GM23338 (cell line): ENCODE measurements around the gene PTGIS. TPM values are rescaled to one million over a fixed set of nuclear protein-coding genes. Genes with fewer than 3 reads are reported as not detected.

Source experiments
- ATAC-seq: fragments of 200-7000 bp; cut with Tn5 transposase; 3 replicates; pipeline ENCODE4 v1.9.1; 2020
- DNase-seq: peaks from one replicate; pipeline ENCODE4 v3.0.0-alpha.2; 2015; ENCODE audit warnings: low spot score
- H2AFZ ChIP-seq: fragments of 200-600 bp; sonication (generic); 2 replicates; pipeline ENCODE4 v1.8.0; 2016; ENCODE audit warnings: antibody characterized with exemption, mild to moderate bottlenecking, moderate library complexity
- H3F3A ChIP-seq: fragments of 200-600 bp; sonication (generic); replicated peaks from 2 replicates; pipeline ENCODE4 v1.8.0; 2017; ENCODE audit warnings: antibody characterized with exemption, mixed run types, low read depth
- H3K27ac ChIP-seq: fragments of 200-600 bp; sonication (generic); 2 replicates; pipeline ENCODE4 v1.6.1; 2016; ENCODE audit warnings: low read depth
- H3K27me3 ChIP-seq: fragments of 200-600 bp; sonication (generic); 2 replicates; pipeline ENCODE4 v1.8.0; 2016; ENCODE audit warnings: mild to moderate bottlenecking, mixed run types, moderate library complexity; ENCODE audit not compliant: insufficient read depth
- H3K36me3 ChIP-seq: fragments of 200-600 bp; sonication (generic); 2 replicates; pipeline ENCODE4 v1.8.0; 2016; ENCODE audit warnings: mild to moderate bottlenecking; ENCODE audit not compliant: insufficient read depth
- H3K4me1 ChIP-seq: fragments of 200-600 bp; sonication (generic); 2 replicates; pipeline ENCODE4 v1.8.0; 2016; ENCODE audit warnings: mild to moderate bottlenecking, moderate library complexity; ENCODE audit not compliant: insufficient read depth
- H3K4me2 ChIP-seq: fragments of 200-600 bp; sonication (generic); 2 replicates; pipeline ENCODE4 v1.7.1; 2017; ENCODE audit warnings: mixed run types
- H3K4me3 ChIP-seq: fragments of 200-600 bp; sonication (generic); 2 replicates; pipeline ENCODE4 v1.6.1; 2016; ENCODE audit warnings: mixed run types
- H3K79me2 ChIP-seq: fragments of 200-600 bp; sonication (generic); replicated peaks from 2 replicates; pipeline ENCODE4 v1.8.0; 2017; ENCODE audit warnings: mild to moderate bottlenecking; ENCODE audit not compliant: insufficient read depth
- H3K9me2 ChIP-seq: fragments of 200-600 bp; sonication (generic); 2 replicates; pipeline ENCODE4 v1.8.0; 2017; ENCODE audit not compliant: insufficient read depth
- H4K20me1 ChIP-seq: fragments of 200-600 bp; sonication (generic); replicated peaks from 2 replicates; pipeline ENCODE4 v1.8.0; 2017; ENCODE audit warnings: mild to moderate bottlenecking; ENCODE audit not compliant: insufficient read depth
- H3K27ac Mint-ChIP-seq: 2 replicates; pipeline ENCODE4 v1.8.0; 2020; ENCODE audit warnings: inconsistent platforms, mild to moderate bottlenecking, moderate library complexity, mixed read lengths
- H3K27me3 Mint-ChIP-seq: 3 replicates; pipeline ENCODE4 v1.8.0; 2022; ENCODE audit warnings: low read depth, mild to moderate bottlenecking, moderate library complexity, mixed read lengths, inconsistent platforms; ENCODE audit not compliant: insufficient read depth, poor library complexity
- H3K36me3 Mint-ChIP-seq: 3 replicates; pipeline ENCODE4 v1.8.0; 2021; ENCODE audit warnings: low read depth, mild to moderate bottlenecking, inconsistent platforms, moderate library complexity, mixed read lengths
- H3K4me1 Mint-ChIP-seq: 3 replicates; pipeline ENCODE4 v1.8.0; 2020; ENCODE audit warnings: mild to moderate bottlenecking, inconsistent platforms, mixed read lengths
- H3K4me3 Mint-ChIP-seq: 3 replicates; pipeline ENCODE4 v1.8.0; 2021; ENCODE audit warnings: moderate library complexity, mild to moderate bottlenecking, inconsistent platforms, mixed read lengths
- H3K9me3 Mint-ChIP-seq: 3 replicates; pipeline ENCODE4 v1.8.0; 2020; ENCODE audit warnings: moderate library complexity, mild to moderate bottlenecking, inconsistent platforms, mixed read lengths
- CREB1 ChIP-seq: fragments of 250-450 bp; sonication (Bioruptor Pico); IDR thresholded peaks from 2 replicates; pipeline ENCODE4 v1.5.0; 2020; ENCODE audit warnings: low read depth, mild to moderate bottlenecking, moderate library complexity
- EZH2 ChIP-seq: fragments of 200-600 bp; sonication (generic); IDR thresholded peaks from one replicate; pipeline ENCODE4 v1.8.0; 2017; ENCODE audit warnings: antibody characterized with exemption, mild to moderate bottlenecking, low read depth; ENCODE audit not compliant: unreplicated experiment
- EZH2phosphoT487 ChIP-seq: fragments of 200-600 bp; sonication (generic); IDR thresholded peaks from one replicate; pipeline ENCODE4 v1.8.1; 2018; ENCODE audit warnings: antibody characterized with exemption; ENCODE audit not compliant: unreplicated experiment
- JUNB ChIP-seq: IDR thresholded peaks from one replicate; pipeline ENCODE4 v1.6.1; 2016; ENCODE audit warnings: antibody characterized with exemption; ENCODE audit not compliant: unreplicated experiment
- NANOG ChIP-seq: IDR thresholded peaks from 2 replicates; pipeline ENCODE4 v1.6.1; 2016; ENCODE audit warnings: antibody characterized with exemption, borderline replicate concordance
- POLR2AphosphoS5 ChIP-seq: IDR thresholded peaks from 2 replicates; pipeline ENCODE4 v1.6.1; 2016; ENCODE audit warnings: antibody characterized with exemption, low read depth
- REST ChIP-seq: IDR thresholded peaks from one replicate; pipeline ENCODE4 v1.6.1; 2018; ENCODE audit warnings: antibody characterized with exemption; ENCODE audit not compliant: unreplicated experiment
- STAT1 ChIP-seq: IDR thresholded peaks from one replicate; pipeline ENCODE4 v1.6.1; 2016; ENCODE audit warnings: antibody characterized with exemption; ENCODE audit not compliant: unreplicated experiment
- ZNF114 ChIP-seq: fragments of 250-450 bp; sonication (Bioruptor Pico); IDR thresholded peaks from 2 replicates; pipeline ENCODE4 v1.5.0; 2020; ENCODE audit warnings: mild to moderate bottlenecking, moderate library complexity
- ZNF331 ChIP-seq: fragments of 250-450 bp; sonication (Bioruptor Pico); IDR thresholded peaks from 2 replicates; pipeline ENCODE4 v1.5.0; 2020; ENCODE audit warnings: low read depth, mild to moderate bottlenecking, moderate library complexity
- ZNF462 ChIP-seq: fragments of 250-450 bp; sonication (Bioruptor Pico); IDR thresholded peaks from 2 replicates; pipeline ENCODE4 v1.5.0; 2020; ENCODE audit warnings: mild to moderate bottlenecking, moderate library complexity
- polyA plus RNA-seq: library from polyadenylated mRNA; unstranded; fragments of >200 nt; fragmentation: Nextera tagmentation; extraction: Ambion mirVana; gene quantifications from 2 replicates; pipeline ENCODE4 v1.2.1, GENCODE V29; 2016
- total RNA-seq: library from RNA; depleted of rRNA; stranded (reverse); fragments of >200 nt; shearing (Covaris generic); gene quantifications from 2 replicates; pipeline ENCODE4 v1.2.3, GENCODE V29; 2014
- TF ChIP-seq, protein P1 (sequence below): IDR thresholded peaks from 2 replicates; pipeline ENCODE4 v1.6.1; 2016; ENCODE audit warnings: antibody characterized with exemption
- TF ChIP-seq, protein P2 (sequence below), 2 experiments: fragments of 200-600 bp in 1 of 2; sonication (generic) in 1 of 2; conservative IDR thresholded peaks; 2 replicates each; pipeline versions ENCODE4 v1.5.1 to v1.6.1; 2016 to 2017; ENCODE audit warnings: antibody characterized with exemption in 2 of 2, low read depth in 2 of 2, mild to moderate bottlenecking in 2 of 2, moderate library complexity in 1 of 2

The PTGIS gene
- total and polyA plus RNA-seq, 2 experiments from 2014 or later = 6.6 to 28.7 TPM

DNA sequence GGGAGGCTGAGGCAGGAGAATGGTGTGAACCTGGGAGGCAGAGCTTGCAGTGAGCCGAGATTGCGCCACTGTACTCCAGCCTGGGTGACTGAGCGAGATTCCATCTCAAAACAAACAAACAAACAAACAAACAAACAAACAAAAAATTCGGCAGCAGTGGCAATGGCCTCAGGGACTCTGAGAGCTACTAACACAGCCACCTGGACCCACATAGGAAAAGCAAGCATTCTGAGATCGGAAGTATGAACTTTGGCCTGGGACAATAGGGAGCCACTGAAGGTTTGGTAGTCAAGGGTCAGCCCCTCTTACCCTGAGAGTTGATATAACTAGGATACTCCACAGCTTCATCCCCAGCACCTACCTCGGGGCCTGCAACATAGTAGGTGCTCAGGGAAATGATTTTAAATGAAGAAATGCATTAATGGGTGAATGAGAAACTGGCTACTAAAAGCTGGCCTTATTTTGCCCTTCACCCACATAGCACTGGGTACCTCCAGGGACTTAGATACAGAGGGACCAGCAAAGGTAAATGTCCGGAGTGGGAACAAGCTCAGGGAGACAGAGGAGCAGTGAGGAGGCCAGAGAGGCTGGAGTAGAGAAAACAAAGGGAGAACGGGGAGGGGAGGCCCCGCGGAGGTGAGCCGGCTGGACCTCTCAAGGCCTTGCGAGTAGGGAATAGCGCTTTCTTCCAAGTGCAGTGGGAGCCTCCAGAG is 46.6 kb upstream of the PTGIS start:
- Mint-ChIP-seq H3K4me3 (no peak overlapping the region), H3K27me3 (peaks cover 9% of the 10 kb centered on the region), H3K4me1 (peaks cover 5% of the 10 kb centered on the region; the same call in 2 of the 3 replicates), H3K36me3 (no peaks in the 10 kb centered on the region), H3K27ac (peak overlapping the region; percentile 81; the same call in 1 of the 2 replicates), H3K9me3 (no peaks in the 10 kb centered on the region)
- Histone ChIP-seq H3K4me2 (no peak overlapping the region), H2AFZ (no peak overlapping the region), H3K36me3 (no peaks in the 10 kb centered on the region), H3K79me2 (no peaks in the 10 kb centered on the region), H3F3A (no peaks in the 10 kb centered on the region), H4K20me1 (no peaks in the 10 kb centered on the region), H3K9me2 (peaks cover 10% of the 10 kb centered on the region), H3K4me3 (no peak overlapping the region), H3K27ac (no peak overlapping the region), H3K27me3 (no peaks in the 10 kb centered on the region), H3K4me1 (no peaks in the 10 kb centered on the region; the same call in 1 of the 2 replicates)
- DNase-seq = no peak
- ATAC-seq = no peak
- no peak for TF ChIP-seq REST
- no peak for TF ChIP-seq NANOG
- TF ChIP-seq ZNF331 = no peak
- no peak for TF ChIP-seq ZNF462 (CRISPR knock-in tag)
- TF ChIP-seq JUNB = no peak
- TF ChIP-seq EZH2phosphoT487 = no peak
- TF ChIP-seq, protein P1, sequence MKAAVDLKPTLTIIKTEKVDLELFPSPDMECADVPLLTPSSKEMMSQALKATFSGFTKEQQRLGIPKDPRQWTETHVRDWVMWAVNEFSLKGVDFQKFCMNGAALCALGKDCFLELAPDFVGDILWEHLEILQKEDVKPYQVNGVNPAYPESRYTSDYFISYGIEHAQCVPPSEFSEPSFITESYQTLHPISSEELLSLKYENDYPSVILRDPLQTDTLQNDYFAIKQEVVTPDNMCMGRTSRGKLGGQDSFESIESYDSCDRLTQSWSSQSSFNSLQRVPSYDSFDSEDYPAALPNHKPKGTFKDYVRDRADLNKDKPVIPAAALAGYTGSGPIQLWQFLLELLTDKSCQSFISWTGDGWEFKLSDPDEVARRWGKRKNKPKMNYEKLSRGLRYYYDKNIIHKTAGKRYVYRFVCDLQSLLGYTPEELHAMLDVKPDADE = no peak
- TF ChIP-seq EZH2 = no peak
- TF ChIP-seq CREB1 (CRISPR knock-in tag) = no peak
- TF ChIP-seq, protein P2, sequence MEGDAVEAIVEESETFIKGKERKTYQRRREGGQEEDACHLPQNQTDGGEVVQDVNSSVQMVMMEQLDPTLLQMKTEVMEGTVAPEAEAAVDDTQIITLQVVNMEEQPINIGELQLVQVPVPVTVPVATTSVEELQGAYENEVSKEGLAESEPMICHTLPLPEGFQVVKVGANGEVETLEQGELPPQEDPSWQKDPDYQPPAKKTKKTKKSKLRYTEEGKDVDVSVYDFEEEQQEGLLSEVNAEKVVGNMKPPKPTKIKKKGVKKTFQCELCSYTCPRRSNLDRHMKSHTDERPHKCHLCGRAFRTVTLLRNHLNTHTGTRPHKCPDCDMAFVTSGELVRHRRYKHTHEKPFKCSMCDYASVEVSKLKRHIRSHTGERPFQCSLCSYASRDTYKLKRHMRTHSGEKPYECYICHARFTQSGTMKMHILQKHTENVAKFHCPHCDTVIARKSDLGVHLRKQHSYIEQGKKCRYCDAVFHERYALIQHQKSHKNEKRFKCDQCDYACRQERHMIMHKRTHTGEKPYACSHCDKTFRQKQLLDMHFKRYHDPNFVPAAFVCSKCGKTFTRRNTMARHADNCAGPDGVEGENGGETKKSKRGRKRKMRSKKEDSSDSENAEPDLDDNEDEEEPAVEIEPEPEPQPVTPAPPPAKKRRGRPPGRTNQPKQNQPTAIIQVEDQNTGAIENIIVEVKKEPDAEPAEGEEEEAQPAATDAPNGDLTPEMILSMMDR (conservative IDR thresholded peaks at IDR 0.05; ENCODE audit: low read depth in 2 of 2) = no peak
- TF ChIP-seq POLR2AphosphoS5 = no peak
- no peak for TF ChIP-seq STAT1
- TF ChIP-seq ZNF114 (CRISPR knock-in tag) = no peak
